Neural cell (in vitro differentiated cells): Measurements from ENCODE around the gene COQ2. TPM values are rescaled to one million over a fixed set of nuclear protein-coding genes. Genes with fewer than 3 reads are reported as not detected.

ENCODE experiments used
- H2AFZ ChIP-seq: fragments of 200-600, 300-800 bp; sonication (generic), shearing (Covaris generic); 2 replicates; pipeline ENCODE4 v1.6.0; 2014; ENCODE audit warnings: low read depth, mild to moderate bottlenecking, antibody characterized with exemption, low read length, moderate library complexity
- H3F3A ChIP-seq: fragments of 200-600 bp; shearing (Covaris generic); 2 replicates; pipeline ENCODE4 v1.6.1; 2016; ENCODE audit warnings: mild to moderate bottlenecking, moderate library complexity, mixed read lengths, antibody characterized with exemption, low read length; ENCODE audit not compliant: insufficient read depth, poor library complexity, severe bottlenecking
- H3K27ac ChIP-seq: fragments of 200-600, 300-800 bp; sonication (generic), shearing (Covaris generic); 2 replicates; pipeline ENCODE4 v1.5.1; 2014; ENCODE audit warnings: mild to moderate bottlenecking, low read length, moderate library complexity
- H3K27me3 ChIP-seq: fragments of 300-800, 200-600 bp; sonication (generic), shearing (Covaris generic); 2 replicates; pipeline ENCODE4 v1.6.0; 2014; ENCODE audit warnings: mild to moderate bottlenecking, low read depth, low read length, moderate library complexity; ENCODE audit not compliant: insufficient read depth
- H3K36me3 ChIP-seq: fragments of 300-800, 200-600 bp; sonication (generic), shearing (Covaris generic); 2 replicates; pipeline ENCODE4 v1.5.1; 2014; ENCODE audit warnings: mild to moderate bottlenecking, antibody characterized with exemption, low read length, moderate library complexity; ENCODE audit not compliant: insufficient read depth
- H3K4me2 ChIP-seq: fragments of 300-800, 200-600 bp; sonication (generic), shearing (Covaris generic); 2 replicates; pipeline ENCODE4 v1.6.0; 2014; ENCODE audit warnings: mild to moderate bottlenecking, low read length
- H3K4me3 ChIP-seq: fragments of 300-800, 200-600 bp; sonication (generic), shearing (Covaris generic); 2 replicates; pipeline ENCODE4 v1.5.1; 2014; ENCODE audit warnings: mild to moderate bottlenecking, low read length, moderate library complexity
- H3K79me2 ChIP-seq: fragments of 200-600 bp; shearing (Covaris generic); replicated peaks from 2 replicates; pipeline ENCODE4 v1.6.0; 2014; ENCODE audit warnings: mild to moderate bottlenecking, low read length, moderate library complexity; ENCODE audit not compliant: insufficient read depth
- H3K9ac ChIP-seq: fragments of 300-800, 200-600 bp; sonication (generic), shearing (Covaris generic); 2 replicates; pipeline ENCODE4 v1.6.1; 2016; ENCODE audit warnings: mild to moderate bottlenecking, low read length, mixed read lengths
- H3K9me2 ChIP-seq: fragments of 200-600 bp; shearing (Covaris generic); 2 replicates; pipeline ENCODE4 v1.6.1; 2016; ENCODE audit warnings: mild to moderate bottlenecking, low read length, mixed read lengths; ENCODE audit not compliant: insufficient read depth
- H3K9me3 ChIP-seq: fragments of 200-600, 300-800 bp; sonication (generic), shearing (Covaris generic); 2 replicates; pipeline ENCODE4 v1.6.1; 2016; ENCODE audit warnings: mild to moderate bottlenecking, mixed run types, low read length, moderate library complexity, mixed read lengths
- H4K20me1 ChIP-seq: fragments of 200-600 bp; shearing (Covaris generic); 2 replicates; pipeline ENCODE4 v1.6.1; 2016; ENCODE audit warnings: mild to moderate bottlenecking, mixed run types; ENCODE audit not compliant: insufficient read depth
- CTCF ChIP-seq: fragments of 450-650 bp; IDR thresholded peaks from 2 replicates; pipeline ENCODE4 v1.5.1; 2014; ENCODE audit warnings: antibody characterized with exemption, mild to moderate bottlenecking, moderate library complexity; ENCODE audit not compliant: poor library complexity, severe bottlenecking
- EP300 ChIP-seq: fragments of 450-650 bp; conservative IDR thresholded peaks from 2 replicates; pipeline ENCODE4 v1.6.1; 2014; ENCODE audit warnings: antibody characterized with exemption, mild to moderate bottlenecking, moderate library complexity; ENCODE audit not compliant: poor library complexity, severe bottlenecking
- EZH2 ChIP-seq: fragments of 200-600, 300-800 bp; shearing (Covaris generic), sonication (generic); IDR thresholded peaks from 2 replicates; pipeline ENCODE4 v1.6.1; 2014; ENCODE audit warnings: antibody characterized with exemption, low read length, borderline replicate concordance, mild to moderate bottlenecking; ENCODE audit not compliant: insufficient read depth, poor library complexity, severe bottlenecking
- MXI1 ChIP-seq: fragments of 450-650 bp; conservative IDR thresholded peaks from 2 replicates; pipeline ENCODE4 v1.6.1; 2014; ENCODE audit warnings: antibody characterized with exemption, mild to moderate bottlenecking; ENCODE audit not compliant: poor library complexity, severe bottlenecking
- POLR2AphosphoS5 ChIP-seq: IDR thresholded peaks from 2 replicates; pipeline ENCODE4 v1.6.1; 2012
- RAD21 ChIP-seq: fragments of 450-650 bp; conservative IDR thresholded peaks from 2 replicates; pipeline ENCODE4 v1.6.1; 2014; ENCODE audit warnings: antibody characterized with exemption, mild to moderate bottlenecking, moderate library complexity
- REST ChIP-seq: IDR thresholded peaks from 2 replicates; pipeline ENCODE4 v1.6.1; 2012; ENCODE audit warnings: borderline replicate concordance
- SMC3 ChIP-seq: fragments of 450-650 bp; conservative IDR thresholded peaks from 2 replicates; pipeline ENCODE4 v1.6.1; 2014; ENCODE audit warnings: antibody characterized with exemption, mild to moderate bottlenecking, moderate library complexity; ENCODE audit not compliant: poor library complexity
- TAF1 ChIP-seq: IDR thresholded peaks from 2 replicates; pipeline ENCODE4 v1.6.1; 2012; ENCODE audit warnings: low read depth
- polyA plus RNA-seq: library from polyadenylated mRNA; depleted of rRNA; stranded (reverse); fragments of >200 nt; gene quantifications from 2 replicates; pipeline ENCODE4 v1.2.3, GENCODE V29; 2014

COQ2 gene
- polyA plus RNA-seq, 1 donor from 2014 or later, result 19.8 TPM

GRCh38 chr4:83248486-83248885, 36.1 kb downstream of the COQ2 start:
- Histone ChIP-seq H2AFZ (no peak overlapping the region), H3K36me3 (no peaks in the 10 kb centered on the region), H3K9me3 (no peaks in the 10 kb centered on the region), H3K9me2 (no peaks in the 10 kb centered on the region), H3K9ac (no peak overlapping the region), H3F3A (no peaks in the 10 kb centered on the region), H3K4me3 (no peak overlapping the region), H3K79me2 (no peaks in the 10 kb centered on the region), H4K20me1 (no peaks in the 10 kb centered on the region), H3K27ac (no peak overlapping the region), H3K27me3 (no peaks in the 10 kb centered on the region), H3K4me2 (no peak overlapping the region)
- TF ChIP-seq SMC3 (no peak), EZH2 (no peak), POLR2AphosphoS5 (no peak), EP300 (no peak), TAF1 (no peak), RAD21 (no peak), CTCF (no peak), MXI1 (no peak), REST (no peak)

- Histone ChIP-seq H3F3A (no peaks in the 10 kb centered on the region), H3K9ac (no peak overlapping the region), H3K4me2 (no peak overlapping the region), H3K27me3 (no peaks in the 10 kb centered on the region), H3K27ac (no peak overlapping the region), H3K36me3 (no peaks in the 10 kb centered on the region), H3K9me3 (no peaks in the 10 kb centered on the region), H3K9me2 (no peaks in the 10 kb centered on the region), H3K4me3 (no peak overlapping the region), H2AFZ (no peak overlapping the region), H4K20me1 (no peaks in the 10 kb centered on the region), H3K79me2 (no peaks in the 10 kb centered on the region)
- TF ChIP-seq EP300 (no peak), RAD21 (no peak), CTCF (no peak), TAF1 (no peak)
Measured at GRCh38 chr4:83247415-83248357, 36.9 kb downstream of the COQ2 start.
